Measurements from ENCODE around the gene SEMA4F. TPM values are rescaled to one million over a fixed set of nuclear protein-coding genes. Genes with fewer than 3 reads are reported as not detected.

The SEMA4F gene
- total RNA-seq, 1 experiment from 2014 or later, result 6.6 TPM

DNA sequence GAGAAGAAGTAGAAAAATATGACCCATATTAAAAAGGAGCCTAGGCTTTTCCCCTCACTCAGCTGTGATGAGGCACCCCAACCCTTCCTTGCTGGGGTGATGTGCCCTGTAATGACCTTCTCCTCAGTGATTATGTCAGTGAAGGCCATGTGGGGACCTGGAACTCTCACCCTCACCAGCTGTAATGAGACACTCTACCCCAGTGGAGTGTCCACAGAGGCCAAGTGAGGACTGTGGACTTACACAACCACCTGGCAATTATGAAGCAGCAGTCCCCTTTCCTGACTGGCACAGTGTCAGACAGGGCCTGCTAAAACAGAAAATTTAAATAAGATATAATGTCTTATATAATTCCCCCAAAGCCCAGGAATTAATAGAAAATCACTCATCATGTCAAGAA, 54.2 kb downstream of the SEMA4F start:
- H3K36me3 Mint-ChIP-seq (ENCODE audit: insufficient read depth in 1 of 3, low read depth in 3 of 3), result no peaks in the 10 kb centered on the region
- no peak overlapping the region for H3T11ph ChIP-seq (ENCODE audit: low read length)
- no peaks in the 10 kb centered on the region; the same call in 1 of the 2 replicates for H3K27me3 ChIP-seq (ENCODE audit: insufficient read depth, low read length)
- TF ChIP-seq, protein P1, sequence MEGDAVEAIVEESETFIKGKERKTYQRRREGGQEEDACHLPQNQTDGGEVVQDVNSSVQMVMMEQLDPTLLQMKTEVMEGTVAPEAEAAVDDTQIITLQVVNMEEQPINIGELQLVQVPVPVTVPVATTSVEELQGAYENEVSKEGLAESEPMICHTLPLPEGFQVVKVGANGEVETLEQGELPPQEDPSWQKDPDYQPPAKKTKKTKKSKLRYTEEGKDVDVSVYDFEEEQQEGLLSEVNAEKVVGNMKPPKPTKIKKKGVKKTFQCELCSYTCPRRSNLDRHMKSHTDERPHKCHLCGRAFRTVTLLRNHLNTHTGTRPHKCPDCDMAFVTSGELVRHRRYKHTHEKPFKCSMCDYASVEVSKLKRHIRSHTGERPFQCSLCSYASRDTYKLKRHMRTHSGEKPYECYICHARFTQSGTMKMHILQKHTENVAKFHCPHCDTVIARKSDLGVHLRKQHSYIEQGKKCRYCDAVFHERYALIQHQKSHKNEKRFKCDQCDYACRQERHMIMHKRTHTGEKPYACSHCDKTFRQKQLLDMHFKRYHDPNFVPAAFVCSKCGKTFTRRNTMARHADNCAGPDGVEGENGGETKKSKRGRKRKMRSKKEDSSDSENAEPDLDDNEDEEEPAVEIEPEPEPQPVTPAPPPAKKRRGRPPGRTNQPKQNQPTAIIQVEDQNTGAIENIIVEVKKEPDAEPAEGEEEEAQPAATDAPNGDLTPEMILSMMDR (conservative IDR thresholded peaks at IDR 0.05), result no peak
- no peak overlapping the region for H3K4me2 ChIP-seq (ENCODE audit: insufficient read depth, insufficient read length, low read length)
- H3K79me1 ChIP-seq (ENCODE audit: insufficient read depth, low read depth, low read length, poor library complexity, severe bottlenecking), result no peaks in the 10 kb centered on the region
- no peak for DNase-seq
- no peak overlapping the region for H2BK120ac ChIP-seq (ENCODE audit: low read depth, low read length, poor library complexity, severe bottlenecking)
- H3K4me3 Mint-ChIP-seq, result no peak overlapping the region
- H3K23ac ChIP-seq (ENCODE audit: insufficient read length, low read depth, low read length), result no peak overlapping the region
- no peak overlapping the region for H3K4ac ChIP-seq (ENCODE audit: low read depth, low read length)
- H2BK20ac ChIP-seq (ENCODE audit: low read depth, low read length, poor library complexity, severe bottlenecking), result no peak overlapping the region
- no peak overlapping the region for H3K56ac ChIP-seq (ENCODE audit: insufficient read length, low read depth, low read length)
- peaks cover 3% of the 10 kb centered on the region in 2 experiments; a peak in 1 of 4 replicates for H3K4me1 Mint-ChIP-seq
- no peaks in the 10 kb centered on the region for H3K9me3 Mint-ChIP-seq
- H2BK5ac ChIP-seq (ENCODE audit: insufficient read length, low read length), result no peak overlapping the region
- H2AFZ ChIP-seq (ENCODE audit: low read length), result no peak overlapping the region
- H3K9ac ChIP-seq (ENCODE audit: extremely low read depth, insufficient read length, low read length), result no peak overlapping the region
- H2AK5ac ChIP-seq (ENCODE audit: insufficient read length, low read length), result no peak overlapping the region
- H3K23me2 ChIP-seq (ENCODE audit: insufficient read length, low read depth, low read length, poor library complexity, severe bottlenecking), result no peaks in the 10 kb centered on the region
- no peak overlapping the region for H4K91ac ChIP-seq (ENCODE audit: insufficient read length, low read depth, low read length)
- no peak overlapping the region for H2BK12ac ChIP-seq (ENCODE audit: insufficient read length, low read depth, low read length)
- no peaks in the 10 kb centered on the region; the same call in none of the 2 replicates for H3K27me3 Mint-ChIP-seq (ENCODE audit: low read depth)
- H3K18ac ChIP-seq (ENCODE audit: insufficient read length, low read depth, low read length), result no peak overlapping the region
- H3K4me1 ChIP-seq (ENCODE audit: insufficient read depth, low read length), result no peaks in the 10 kb centered on the region
- H2BK15ac ChIP-seq (ENCODE audit: low read depth, low read length), result no peak overlapping the region
- H3K27ac ChIP-seq (ENCODE audit: insufficient read length, low read depth, low read length), result no peak overlapping the region
- no peaks in the 10 kb centered on the region for H3K9me3 ChIP-seq (ENCODE audit: control insufficient read depth, low read depth, low read length)
- no peak overlapping the region for H3K27ac Mint-ChIP-seq
- no peaks in the 10 kb centered on the region for H4K20me1 ChIP-seq (ENCODE audit: control insufficient read depth, insufficient read depth, insufficient read length)
- H4K8ac ChIP-seq (replicated peaks; ENCODE audit: insufficient read length, low read depth, low read length), result no peak overlapping the region
- no peaks in the 10 kb centered on the region for H3K79me2 ChIP-seq (ENCODE audit: insufficient read depth, low read length)
- no peak overlapping the region for H4K5ac ChIP-seq (ENCODE audit: insufficient read length, low read depth, low read length)
- no peak overlapping the region for H3K14ac ChIP-seq (ENCODE audit: insufficient read depth, low read length)

Data from H9 (cell line).